GM21529 (cell line): Measurements from ENCODE around the gene MFSD6L.

Experiments used
- ATAC-seq: cut with Tn5 transposase; IDR thresholded peaks from one replicate; pipeline ENCODE4 v1.9.1; 2021; ENCODE audit not compliant: unreplicated experiment

The MFSD6L gene, protein sequence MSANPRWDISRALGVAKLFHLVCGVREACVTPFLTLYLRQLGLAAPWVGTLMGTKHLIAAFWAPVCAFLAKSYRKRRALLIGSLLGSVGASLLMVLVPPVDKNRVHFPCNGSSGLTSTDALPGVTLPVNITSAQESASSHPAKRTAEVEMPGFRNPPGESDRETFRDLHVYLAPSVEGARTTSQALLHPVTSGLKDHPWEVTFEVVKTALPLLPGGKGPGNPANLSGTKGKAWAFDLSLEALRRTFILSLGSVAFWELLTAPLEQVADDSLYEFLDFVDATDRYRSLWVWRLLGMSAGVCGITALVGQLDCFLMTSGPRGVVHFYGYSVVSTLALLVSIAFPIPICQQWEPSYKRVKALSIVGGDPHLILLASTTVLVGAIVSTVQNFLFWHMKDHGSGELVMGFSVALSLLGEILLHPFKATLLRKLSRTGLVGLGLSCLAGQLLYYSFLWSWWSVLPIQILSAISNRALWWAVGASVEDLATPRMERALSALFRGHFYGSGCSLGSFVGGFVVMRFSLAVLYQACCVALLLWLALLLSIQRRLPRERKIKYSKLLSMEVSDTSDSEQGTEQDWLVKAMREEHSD

GRCh38 chr17:8798846-8799569 lies at the start of gene MFSD6L:
TSS of gene MFSD6L (minus strand) at chr17:8799365. CDS start at chr17:8799120, 245 bp downstream.
- no peak for ATAC-seq

GRCh38 chr17:8847891-8848290 lies 48.7 kb upstream of the MFSD6L start:
- ATAC-seq: no peak

- no peak for ATAC-seq
Observed at GRCh38 chr17:8846768-8847211, 47.6 kb upstream of the MFSD6L start.

DNA sequence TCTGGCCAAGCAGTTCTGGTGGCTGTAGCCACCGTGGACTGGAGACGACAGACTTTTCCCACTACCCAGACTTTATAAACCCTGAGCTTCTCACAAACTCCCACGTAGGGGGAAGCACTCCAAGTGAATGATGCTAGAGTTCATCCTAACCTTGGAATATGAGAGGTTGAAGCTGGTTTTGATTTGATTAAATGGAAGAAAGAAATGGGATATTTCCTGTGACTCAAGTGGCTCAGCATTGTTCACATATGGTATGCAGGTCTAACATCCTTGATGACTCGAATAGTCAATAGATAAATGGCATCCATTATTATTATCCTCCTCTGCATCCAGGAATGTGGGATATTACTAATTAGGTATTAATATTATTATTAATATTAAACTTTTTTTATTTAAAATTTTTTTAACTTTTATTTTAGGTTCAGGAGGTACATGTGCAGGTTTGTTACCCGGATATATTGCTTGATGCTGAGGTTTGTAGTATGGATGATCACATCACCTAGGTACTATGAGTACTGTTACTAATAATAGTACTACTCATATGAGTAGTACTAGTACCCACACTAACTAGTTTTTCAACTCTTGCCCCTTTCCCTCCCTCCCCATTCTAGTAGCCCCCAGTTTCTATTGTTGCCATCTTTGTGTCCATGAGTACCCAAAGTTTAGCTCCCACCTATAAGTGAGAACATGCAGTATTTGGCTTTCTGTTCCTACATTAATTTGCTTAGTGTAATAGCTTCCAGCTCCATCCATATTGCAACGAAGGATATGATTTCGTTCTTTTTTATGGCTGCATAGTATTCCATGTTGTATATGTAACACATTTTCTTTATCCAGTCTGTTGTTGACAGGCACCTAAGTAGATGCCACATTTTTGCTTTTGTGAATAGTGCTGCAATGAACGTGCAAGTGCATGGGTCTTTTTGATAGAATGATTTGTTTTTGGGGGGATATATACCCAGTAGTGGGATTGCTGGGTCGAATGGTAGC lies 45.4 kb upstream of the MFSD6L start:
- ATAC-seq: no peak

GRCh38 chr17:8843344-8843743 lies 44.2 kb upstream of the MFSD6L start:
- ATAC-seq: no peak

GRCh38 chr17:8841844-8842243 lies 42.7 kb upstream of the MFSD6L start:
- ATAC-seq: no peak

- ATAC-seq: no peak
Observed at GRCh38 chr17:8839410-8839935, 40.3 kb upstream of the MFSD6L start.

DNA sequence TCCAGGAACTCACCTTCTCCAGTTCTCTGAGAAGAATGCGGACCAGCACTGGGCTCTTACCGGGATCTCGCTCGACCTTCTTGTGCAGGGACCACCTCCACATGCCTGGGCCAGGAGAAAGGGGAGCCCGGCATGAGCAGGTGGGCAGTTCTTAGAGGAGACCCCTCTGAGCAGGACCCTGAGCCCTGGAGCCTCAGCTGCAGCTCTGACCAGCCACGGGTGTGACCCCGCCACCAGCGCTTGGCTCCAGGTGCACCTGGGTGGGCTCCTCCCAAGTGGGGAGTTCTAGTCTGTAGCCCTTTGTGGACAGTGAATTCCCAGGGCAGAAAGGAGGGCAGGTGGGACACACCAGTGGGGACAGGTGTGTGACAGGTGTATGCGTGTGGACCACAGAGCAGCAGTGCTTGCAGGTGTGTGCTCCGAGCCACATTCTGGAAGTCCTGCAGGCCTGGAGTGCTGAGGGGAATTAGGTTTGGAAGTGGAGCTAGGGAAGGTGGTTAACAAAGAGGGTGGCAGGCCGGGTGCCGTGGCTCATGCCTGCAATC lies 39.5 kb upstream of the MFSD6L start:
- no peak for ATAC-seq

DNA sequence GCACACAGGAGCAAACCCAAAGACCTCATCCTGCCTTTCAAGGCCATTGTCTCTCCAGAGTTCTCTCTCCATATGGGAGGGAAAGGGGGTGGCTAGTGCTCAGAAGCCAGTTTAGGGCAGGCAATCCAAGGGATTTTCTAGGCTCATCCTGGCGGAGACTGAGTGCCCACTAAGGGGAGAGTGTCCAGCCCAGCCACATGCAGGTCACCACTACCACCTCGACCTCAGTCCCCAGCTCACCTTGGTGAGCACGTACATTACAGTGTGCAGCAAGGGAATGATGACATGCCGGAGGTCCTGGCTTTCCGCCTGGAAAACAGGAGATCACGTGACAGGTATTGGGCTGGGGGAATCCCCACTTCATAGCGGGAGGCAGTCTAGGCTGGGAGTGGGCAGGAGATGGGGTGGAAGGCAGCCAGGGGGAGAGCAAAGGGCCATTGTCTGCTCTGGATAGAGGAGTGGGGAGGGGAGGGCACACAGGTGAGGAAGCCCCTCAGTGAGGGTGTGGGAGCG lies 38.5 kb upstream of the MFSD6L start:
- no peak for ATAC-seq

DNA sequence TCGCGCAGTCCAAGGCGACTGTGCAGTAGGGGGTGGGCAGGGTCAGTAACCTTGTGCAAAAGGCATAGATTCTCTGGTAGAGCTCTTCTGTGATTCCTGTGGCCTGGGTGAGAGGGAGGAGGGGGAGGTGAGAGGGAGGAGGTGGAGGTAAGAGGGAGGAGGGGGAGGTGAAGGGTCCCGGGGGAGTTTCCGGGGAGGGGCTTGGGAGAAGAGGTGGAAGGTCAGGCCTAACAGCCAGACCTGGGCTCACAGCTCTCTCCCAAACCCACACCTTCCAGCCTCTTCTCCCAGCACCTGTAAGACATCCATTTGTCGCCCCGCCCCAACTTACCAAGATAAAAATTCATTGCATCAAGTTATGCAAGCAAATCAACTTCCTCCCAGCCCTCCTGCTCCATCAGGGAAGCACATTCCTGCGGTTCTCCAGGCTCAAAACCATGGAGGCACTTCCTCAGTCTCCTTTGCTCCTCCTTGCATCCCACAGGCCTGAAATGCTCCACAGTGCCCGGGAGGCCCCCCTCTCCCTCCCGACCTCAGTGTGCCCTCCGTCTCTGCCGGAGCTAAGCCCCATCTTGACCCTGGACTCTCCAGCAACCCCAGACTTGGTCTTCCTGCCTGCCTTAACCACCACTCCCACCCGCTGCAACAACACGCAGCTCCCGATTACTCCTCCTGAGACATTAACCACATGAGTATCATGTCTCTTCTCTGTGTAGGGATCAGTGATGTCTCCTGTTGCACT lies 37.8 kb upstream of the MFSD6L start:
- ATAC-seq: no peak

DNA sequence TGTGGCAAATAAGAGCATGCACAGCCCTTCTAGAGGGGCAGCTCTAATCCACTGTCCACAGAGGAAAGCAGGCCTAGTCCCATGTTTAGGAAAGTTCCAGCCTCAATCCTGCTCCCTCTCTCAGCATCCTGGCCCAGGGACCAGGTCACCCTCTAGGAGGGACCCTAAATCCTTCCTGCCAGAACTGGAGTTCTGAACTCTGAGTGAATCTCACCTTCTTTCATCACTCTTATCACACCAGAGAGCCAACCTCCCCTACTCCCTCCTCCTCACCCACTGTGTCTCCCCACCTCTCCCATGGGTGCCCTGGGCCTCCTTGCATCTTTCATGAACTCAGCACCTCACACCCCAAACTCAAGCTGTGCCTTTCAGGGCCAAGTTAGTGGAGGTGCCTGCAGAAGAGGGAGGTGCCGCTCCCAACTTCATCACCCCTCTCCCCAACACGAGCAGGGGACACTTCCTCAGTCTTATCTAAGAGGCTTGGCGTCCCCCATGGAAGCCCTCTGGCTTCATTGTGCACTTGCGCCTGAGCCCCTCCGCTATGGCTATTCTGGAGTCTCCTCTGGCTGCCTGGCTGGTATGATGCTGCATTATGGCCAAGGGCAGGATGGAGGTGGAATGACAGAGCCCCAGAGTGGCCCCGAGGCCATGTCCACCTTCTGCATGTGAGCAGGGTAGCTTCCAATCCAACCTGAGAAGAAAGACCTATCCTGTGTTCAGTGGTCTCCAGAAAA lies 36.6 kb upstream of the MFSD6L start:
- ATAC-seq: no peak

DNA sequence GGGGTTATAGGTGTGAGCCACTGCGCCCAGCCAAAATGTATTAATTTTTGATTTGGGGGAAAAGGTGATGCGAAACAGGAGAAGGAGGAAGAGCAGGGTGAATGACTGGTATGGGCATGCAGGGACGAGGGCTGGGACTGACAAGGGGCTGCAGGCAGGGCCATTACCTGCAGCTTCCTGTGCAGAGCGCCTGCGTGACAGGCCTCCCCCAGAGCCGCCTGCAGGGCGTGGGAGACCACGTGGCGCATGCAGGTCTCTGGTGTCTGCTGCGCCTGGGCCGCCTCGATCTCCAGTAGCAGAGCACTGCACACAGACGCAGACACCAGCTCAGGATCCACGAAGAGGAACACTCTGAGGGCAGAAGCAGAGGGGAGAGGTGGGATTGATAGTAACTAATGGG lies 35.9 kb upstream of the MFSD6L start:
- no peak for ATAC-seq

- no peak for ATAC-seq
Observed at GRCh38 chr17:8832711-8833352, 33.7 kb upstream of the MFSD6L start.

DNA sequence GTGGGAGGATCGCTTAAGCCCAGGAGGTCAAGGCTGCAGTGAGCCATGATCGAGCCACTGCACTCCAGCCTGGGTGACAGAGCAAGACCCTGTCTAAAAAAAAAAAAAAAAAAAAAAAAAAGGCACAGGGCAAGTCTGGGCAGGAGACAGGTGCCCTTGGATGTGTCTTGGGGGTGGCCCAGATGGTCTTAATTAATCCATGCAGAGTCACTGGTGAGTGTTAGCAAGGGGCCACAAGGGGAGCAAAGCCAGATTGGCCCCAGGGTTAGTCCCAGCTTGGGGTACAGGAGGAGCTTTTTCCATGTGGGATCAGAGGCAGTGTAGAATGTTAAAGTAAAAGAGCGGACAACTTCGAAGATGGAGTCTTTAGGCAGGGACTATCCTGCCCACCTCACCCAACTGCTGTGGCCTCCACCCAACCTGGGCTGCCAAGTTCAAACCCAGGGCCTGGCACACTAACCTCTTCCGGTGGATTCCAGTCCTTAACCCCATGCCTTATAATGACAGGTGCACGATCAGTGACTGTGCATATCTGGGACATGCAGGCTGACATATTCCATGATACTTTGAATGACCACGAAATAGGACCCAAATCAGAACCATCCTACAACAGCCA lies 32.2 kb upstream of the MFSD6L start:
- no peak for ATAC-seq

GRCh38 chr17:8830141-8830540 lies 31.0 kb upstream of the MFSD6L start:
- no peak for ATAC-seq

- ATAC-seq: no peak
Observed at GRCh38 chr17:8829036-8829941, 30.1 kb upstream of the MFSD6L start.

- no peak for ATAC-seq
Observed at GRCh38 chr17:8828517-8828875, 29.3 kb upstream of the MFSD6L start.
